HG03460 (cell line): ENCODE data around the gene MC1R.
"Not testable (repeated sequence)": the region's sequence is repeated elsewhere in the genome, so short reads cannot be mapped to it uniquely, and the experiment has no call there.

Experiments used
- ATAC-seq: cut with Tn5 transposase; IDR thresholded peaks from one replicate; pipeline ENCODE4 v1.9.1; 2021; ENCODE audit not compliant: unreplicated experiment

Gene MC1R

GRCh38 chr16:89958068-89958467 is 39.4 kb downstream of the MC1R start:
- no peak for ATAC-seq

DNA sequence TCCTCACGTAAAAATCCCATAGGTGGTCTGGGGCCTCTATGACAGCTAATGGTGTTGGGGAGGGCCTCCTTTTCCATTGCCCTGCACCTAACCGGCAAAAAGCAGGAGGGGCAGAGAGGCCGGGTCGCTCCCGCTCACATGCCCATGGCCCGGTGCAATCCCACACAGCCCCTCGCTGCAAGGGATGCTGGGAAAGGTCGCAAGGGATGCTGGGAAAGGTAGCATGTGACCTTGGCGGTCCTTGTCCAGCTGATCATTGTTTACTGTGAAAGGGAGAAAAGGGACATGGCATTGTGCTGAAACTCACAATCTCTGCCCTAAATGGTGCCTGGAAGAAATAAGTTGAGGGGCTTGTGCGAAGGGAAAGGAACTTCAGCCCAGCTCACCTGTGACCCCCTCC is 39.9 kb downstream of the MC1R start:
- no peak for ATAC-seq

DNA sequence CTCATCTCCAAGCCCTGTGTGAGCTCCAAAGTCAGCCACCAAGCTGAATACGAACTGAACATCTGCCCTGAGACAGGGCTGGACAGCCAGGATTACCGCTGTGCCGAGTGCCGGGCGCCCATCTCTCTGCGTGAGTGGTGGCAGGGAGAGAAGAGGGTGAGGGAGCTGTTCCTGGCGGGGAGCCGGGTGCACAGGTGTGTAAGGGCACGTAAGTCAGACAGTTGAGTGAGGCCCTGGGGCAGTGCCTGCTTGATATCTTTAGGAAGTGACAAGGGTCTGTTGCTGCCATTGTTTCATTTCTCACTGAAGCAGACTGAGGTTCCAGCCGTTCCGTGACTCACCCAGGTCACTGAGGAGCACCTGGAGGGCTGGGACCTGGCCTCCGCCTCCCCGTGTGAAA is 42.3 kb downstream of the MC1R start:
- no peak for ATAC-seq

GRCh38 chr16:89961920-89962319 is 43.3 kb downstream of the MC1R start:
- no peak for ATAC-seq

DNA sequence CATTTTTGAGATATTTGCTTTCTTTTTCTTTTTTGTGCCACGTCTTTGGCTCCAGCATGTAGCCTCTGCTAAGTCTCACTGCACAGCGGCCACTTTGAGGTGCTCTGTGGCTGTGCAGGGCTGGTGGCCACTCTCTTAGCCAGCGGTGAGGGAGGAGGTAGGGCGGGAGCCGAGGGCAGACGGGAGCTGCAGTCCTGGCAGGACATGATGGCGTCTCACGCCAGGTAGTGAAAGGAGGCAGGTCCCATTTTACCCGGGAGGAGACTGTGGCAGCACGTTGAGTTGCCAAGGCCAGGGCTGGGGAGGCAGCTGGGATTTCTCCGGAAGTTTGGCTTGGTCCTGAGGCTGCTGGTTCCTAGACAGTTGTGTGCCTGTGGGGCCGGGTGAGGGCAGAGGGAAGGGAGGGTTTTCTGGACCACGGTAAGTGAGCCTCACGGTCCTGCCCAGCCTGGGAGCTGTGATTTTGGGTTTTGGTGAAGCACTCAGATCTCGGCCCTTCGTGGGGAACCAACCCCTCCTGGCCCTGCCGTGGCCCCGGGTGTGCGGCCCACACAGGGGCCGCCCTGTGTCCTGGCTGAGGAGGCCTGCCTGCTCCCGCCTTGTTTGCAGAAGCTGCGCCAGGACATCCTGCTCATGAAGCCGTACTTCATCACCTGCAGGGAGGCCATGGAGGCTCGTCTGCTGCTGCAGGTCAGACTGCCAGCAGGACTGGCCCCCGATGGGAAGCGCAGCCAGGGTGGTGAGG is 44.3 kb downstream of the MC1R start:
- no peak for ATAC-seq

- no peak for ATAC-seq
Measured at GRCh38 chr16:89964201-89964600, 45.5 kb downstream of the MC1R start.

- no peak for ATAC-seq
Measured at GRCh38 chr16:89965447-89966225, 47.0 kb downstream of the MC1R start.

DNA sequence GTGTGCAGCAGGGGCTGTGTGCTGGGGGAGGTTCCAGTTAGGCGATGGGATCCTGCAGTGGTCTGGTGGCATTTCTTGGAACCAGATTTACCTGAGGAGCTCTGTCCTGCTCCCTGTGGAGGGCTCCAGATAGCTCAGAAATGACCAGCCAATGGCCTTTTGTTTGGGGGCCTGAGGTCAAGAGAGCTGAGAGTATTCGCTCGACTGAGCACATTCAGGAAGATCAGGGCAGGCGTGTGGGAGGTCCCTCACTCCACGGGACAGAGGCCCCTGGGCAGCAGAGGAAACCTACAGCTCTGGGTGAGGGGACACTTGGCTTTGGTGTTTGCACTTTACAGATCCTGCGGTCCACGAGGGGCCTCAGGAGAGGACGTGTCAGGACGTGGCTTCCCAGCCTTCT is 48.1 kb downstream of the MC1R start:
- no peak for ATAC-seq

DNA sequence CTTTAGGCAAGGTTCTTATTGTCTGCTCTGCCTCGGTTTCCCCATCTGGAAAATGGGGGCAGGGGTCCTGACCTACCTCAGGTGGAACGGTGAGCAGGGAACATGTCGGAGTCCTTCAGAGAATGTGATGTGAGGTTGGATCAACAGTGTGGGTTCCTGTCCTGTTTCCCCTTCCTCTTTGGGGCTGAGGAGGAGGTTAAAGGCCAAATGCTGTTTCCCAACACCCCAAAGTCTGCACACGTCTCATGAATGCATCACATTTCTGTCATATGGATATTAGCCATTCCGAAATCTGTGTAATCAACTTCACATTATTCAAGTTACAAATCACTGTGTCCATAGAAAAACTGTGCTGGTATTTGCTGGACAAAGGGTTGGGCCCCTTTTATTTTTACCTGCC is 48.8 kb downstream of the MC1R start:
- ATAC-seq = not testable (repeated sequence)

DNA sequence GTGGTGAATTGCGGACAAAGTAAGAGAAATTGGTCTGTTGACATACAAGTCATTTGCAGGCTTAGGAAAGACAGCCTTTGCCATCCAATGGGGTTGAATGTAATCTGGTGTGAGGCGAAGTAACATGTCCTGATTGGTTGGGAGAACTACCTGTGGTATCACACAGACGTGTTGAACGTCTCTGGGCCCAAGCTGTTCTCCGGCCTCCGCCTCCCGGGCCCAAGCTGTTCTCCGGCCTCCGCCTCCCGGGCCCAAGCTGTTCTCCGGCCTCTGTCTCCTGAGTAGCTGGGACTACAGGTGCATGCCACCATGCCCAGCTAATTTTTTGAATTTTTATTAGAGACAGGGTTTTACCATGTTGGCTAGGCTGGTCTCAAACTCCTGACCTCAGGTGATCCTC is 49.4 kb downstream of the MC1R start:
- ATAC-seq = not testable (repeated sequence)

DNA sequence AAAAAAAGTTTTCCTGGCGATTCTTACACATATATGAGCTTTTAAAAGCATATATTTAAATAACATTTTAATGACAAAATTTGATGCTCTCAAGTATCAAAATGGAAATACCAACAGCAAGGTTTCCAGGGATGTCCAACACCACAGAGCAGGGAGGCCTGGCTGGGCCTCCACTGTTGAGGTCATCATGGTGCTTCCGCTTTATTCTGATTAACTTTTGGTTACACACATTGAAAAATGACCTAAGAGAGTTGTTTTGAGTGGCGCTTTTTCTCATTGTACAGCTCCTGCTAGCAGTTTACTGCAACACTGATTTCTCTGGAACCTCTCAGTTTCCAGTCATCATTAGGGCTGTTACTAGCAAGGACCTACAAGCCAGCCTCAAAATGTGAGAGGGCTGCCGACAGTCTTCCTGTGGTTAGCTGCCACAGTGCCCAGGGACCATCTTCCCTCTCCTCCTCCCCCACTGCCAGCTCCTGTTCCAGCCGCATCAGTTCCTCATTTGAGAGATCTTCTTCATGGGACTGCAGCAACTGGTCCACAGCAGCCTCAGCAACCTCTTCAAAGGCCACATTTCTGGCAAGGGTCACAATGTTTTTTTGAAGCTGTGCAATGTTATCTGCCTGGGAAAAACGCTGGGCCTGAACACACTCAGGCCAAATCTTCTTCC is 51.2 kb downstream of the MC1R start:
- ATAC-seq = no peak
